WTC11 (cell line): ENCODE measurements around the gene SRPK3. TPM values are rescaled to one million over a fixed set of nuclear protein-coding genes. Genes with fewer than 3 reads are reported as not detected.

Experiments used
- ATAC-seq: fragments of 200-7000 bp; cut with Tn5 transposase; 2 replicates; pipeline ENCODE4 v1.10.0; 2021; ENCODE audit warnings: mild to moderate bottlenecking, moderate library complexity
- CTCF ChIA-PET: fragments of 300-600 bp; sonication (Branson Sonifier 250); formaldehyde crosslinking; loops from one replicate; lab custom pipeline; 2021; ENCODE audit warnings: antibody characterized with exemption; lab: Charles Lee
- POLR2A ChIA-PET: fragments of 350-600 bp; sonication (Branson Sonifier 250); formaldehyde crosslinking; loops from one replicate; lab custom pipeline; 2021; ENCODE audit warnings: antibody characterized with exemption; lab: Charles Lee
- DNase-seq: peaks from one replicate; pipeline ENCODE4 v3.0.0; 2021; ENCODE audit warnings: low spot score
- H3K27ac Mint-ChIP-seq: 2 replicates; pipeline ENCODE4 v1.8.0; 2021; ENCODE audit warnings: mixed read lengths
- H3K27me3 Mint-ChIP-seq: 2 replicates; pipeline ENCODE4 v1.8.0; 2021; ENCODE audit warnings: low read depth, mild to moderate bottlenecking, moderate library complexity, mixed read lengths
- H3K36me3 Mint-ChIP-seq: 2 replicates; pipeline ENCODE4 v1.8.0; 2021; ENCODE audit warnings: mixed read lengths
- H3K4me1 Mint-ChIP-seq: 2 replicates; pipeline ENCODE4 v1.8.0; 2022; ENCODE audit warnings: mixed read lengths
- H3K4me3 Mint-ChIP-seq: 2 replicates; pipeline ENCODE4 v1.8.0; 2021; ENCODE audit warnings: mild to moderate bottlenecking, moderate library complexity, mixed read lengths
- H3K9me3 Mint-ChIP-seq: 2 replicates; pipeline ENCODE4 v1.8.0; 2021; ENCODE audit warnings: mixed read lengths
- GRHL2 ChIP-seq: fragments of 250-450 bp; sonication (Bioruptor Pico); IDR thresholded peaks from 2 replicates; pipeline ENCODE4 v1.8.0; 2022; ENCODE audit warnings: mild to moderate bottlenecking, moderate library complexity; ENCODE audit not compliant: insufficient replicate concordance, severe bottlenecking
- NR3C1 ChIP-seq: sonication (generic); formaldehyde crosslinking; conservative IDR thresholded peaks from 2 replicates; pipeline ENCODE4 v1.8.1; 2023; ENCODE audit warnings: low read depth, mild to moderate bottlenecking, missing genetic modification reagents
- SMAD3 ChIP-seq: sonication (generic); formaldehyde crosslinking; IDR thresholded peaks from 2 replicates; pipeline ENCODE4 v1.8.0; 2022; ENCODE audit warnings: missing genetic modification reagents, mild to moderate bottlenecking, borderline replicate concordance
- SMAD4 ChIP-seq: sonication (generic); formaldehyde crosslinking; IDR thresholded peaks from 2 replicates; pipeline ENCODE4 v1.8.0; 2022; ENCODE audit warnings: mild to moderate bottlenecking, missing genetic modification reagents
- ZNF263 ChIP-seq: sonication (generic); formaldehyde crosslinking; IDR thresholded peaks from 2 replicates; pipeline ENCODE4 v1.8.1; 2022; ENCODE audit warnings: low read depth, mild to moderate bottlenecking, moderate library complexity, missing genetic modification reagents
- total RNA-seq: library from RNA; stranded (reverse); gene quantifications from 3 replicates; pipeline ENCODE4 v1.2.3, GENCODE V29; 2021
- TF ChIP-seq, protein P1 (sequence below): fragments of 250-450 bp; sonication (Bioruptor Pico); IDR thresholded peaks from 2 replicates; pipeline ENCODE4 v1.9.0; 2021; ENCODE audit warnings: mild to moderate bottlenecking, borderline replicate concordance
- TF ChIP-seq, protein P2 (sequence below): sonication (generic); formaldehyde crosslinking; IDR thresholded peaks from 2 replicates; pipeline ENCODE4 v1.8.1; 2022; ENCODE audit warnings: low read depth, missing genetic modification reagents, borderline replicate concordance
- TF ChIP-seq, protein P3 (sequence below): sonication (generic); formaldehyde crosslinking; IDR thresholded peaks from 2 replicates; pipeline ENCODE4 v1.8.0; 2023; ENCODE audit warnings: mild to moderate bottlenecking, missing genetic modification reagents
- TF ChIP-seq, protein P4 (sequence below): sonication (generic); formaldehyde crosslinking; IDR thresholded peaks from 2 replicates; pipeline ENCODE4 v1.8.0; 2022; ENCODE audit warnings: mild to moderate bottlenecking, missing genetic modification reagents
- TF ChIP-seq, protein P5 (sequence below): sonication (generic); formaldehyde crosslinking; IDR thresholded peaks from 2 replicates; pipeline ENCODE4 v1.8.0; 2023; ENCODE audit warnings: missing genetic modification reagents, mild to moderate bottlenecking, borderline replicate concordance
- TF ChIP-seq, protein P6 (sequence below): sonication (generic); formaldehyde crosslinking; IDR thresholded peaks from 2 replicates; pipeline ENCODE4 v1.8.0; 2022; ENCODE audit warnings: mild to moderate bottlenecking, missing genetic modification reagents
- TF ChIP-seq, protein P7 (sequence below): fragments of 250-450 bp; sonication (Bioruptor Pico); IDR thresholded peaks from 2 replicates; pipeline ENCODE4 v1.9.0; 2021; ENCODE audit warnings: mild to moderate bottlenecking

The SRPK3 gene
- total RNA-seq, 1 experiment from 2014 or later: not detected

DNA sequence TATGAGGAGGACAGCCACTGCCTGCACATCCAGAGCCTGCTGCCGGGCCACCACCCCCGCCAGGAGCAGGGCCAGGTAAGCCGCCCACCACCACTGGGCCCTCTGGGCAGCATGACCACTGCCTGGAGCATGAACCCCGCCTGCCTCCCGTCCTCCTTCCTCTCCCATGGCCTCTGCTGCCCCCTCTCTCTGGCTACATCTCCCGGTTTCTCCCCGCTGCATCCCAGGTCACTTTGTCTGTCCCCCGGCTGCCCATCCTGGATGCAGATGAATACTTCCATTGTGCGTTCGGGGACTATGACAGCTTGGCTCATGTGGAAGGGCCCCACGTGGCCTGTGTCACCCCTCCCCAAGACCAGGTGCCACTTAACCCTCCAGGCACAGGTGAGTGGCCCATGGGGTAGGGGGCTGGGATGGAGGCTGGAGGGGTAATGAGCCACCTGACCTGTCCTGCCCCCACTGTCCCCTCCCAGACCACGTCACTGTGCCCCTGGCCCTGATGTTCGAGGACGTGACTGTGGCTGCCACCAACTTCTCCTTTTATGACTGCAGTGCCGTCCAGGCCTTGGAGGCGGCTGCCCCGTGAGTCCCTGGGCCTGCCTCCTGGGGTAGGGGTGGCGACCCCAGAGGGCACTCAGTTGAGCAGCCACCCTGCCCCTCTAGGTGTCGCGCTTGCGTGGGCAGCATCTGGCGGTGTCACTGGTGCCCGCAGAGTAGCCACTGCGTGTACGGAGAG lies 10.8 kb upstream of the SRPK3 start (continued):
- TF ChIP-seq, protein P1, sequence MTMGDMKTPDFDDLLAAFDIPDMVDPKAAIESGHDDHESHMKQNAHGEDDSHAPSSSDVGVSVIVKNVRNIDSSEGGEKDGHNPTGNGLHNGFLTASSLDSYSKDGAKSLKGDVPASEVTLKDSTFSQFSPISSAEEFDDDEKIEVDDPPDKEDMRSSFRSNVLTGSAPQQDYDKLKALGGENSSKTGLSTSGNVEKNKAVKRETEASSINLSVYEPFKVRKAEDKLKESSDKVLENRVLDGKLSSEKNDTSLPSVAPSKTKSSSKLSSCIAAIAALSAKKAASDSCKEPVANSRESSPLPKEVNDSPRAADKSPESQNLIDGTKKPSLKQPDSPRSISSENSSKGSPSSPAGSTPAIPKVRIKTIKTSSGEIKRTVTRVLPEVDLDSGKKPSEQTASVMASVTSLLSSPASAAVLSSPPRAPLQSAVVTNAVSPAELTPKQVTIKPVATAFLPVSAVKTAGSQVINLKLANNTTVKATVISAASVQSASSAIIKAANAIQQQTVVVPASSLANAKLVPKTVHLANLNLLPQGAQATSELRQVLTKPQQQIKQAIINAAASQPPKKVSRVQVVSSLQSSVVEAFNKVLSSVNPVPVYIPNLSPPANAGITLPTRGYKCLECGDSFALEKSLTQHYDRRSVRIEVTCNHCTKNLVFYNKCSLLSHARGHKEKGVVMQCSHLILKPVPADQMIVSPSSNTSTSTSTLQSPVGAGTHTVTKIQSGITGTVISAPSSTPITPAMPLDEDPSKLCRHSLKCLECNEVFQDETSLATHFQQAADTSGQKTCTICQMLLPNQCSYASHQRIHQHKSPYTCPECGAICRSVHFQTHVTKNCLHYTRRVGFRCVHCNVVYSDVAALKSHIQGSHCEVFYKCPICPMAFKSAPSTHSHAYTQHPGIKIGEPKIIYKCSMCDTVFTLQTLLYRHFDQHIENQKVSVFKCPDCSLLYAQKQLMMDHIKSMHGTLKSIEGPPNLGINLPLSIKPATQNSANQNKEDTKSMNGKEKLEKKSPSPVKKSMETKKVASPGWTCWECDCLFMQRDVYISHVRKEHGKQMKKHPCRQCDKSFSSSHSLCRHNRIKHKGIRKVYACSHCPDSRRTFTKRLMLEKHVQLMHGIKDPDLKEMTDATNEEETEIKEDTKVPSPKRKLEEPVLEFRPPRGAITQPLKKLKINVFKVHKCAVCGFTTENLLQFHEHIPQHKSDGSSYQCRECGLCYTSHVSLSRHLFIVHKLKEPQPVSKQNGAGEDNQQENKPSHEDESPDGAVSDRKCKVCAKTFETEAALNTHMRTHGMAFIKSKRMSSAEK: no peak
- TF ChIP-seq SMAD3 (CRISPR knock-in tag): no peak
- no peak for TF ChIP-seq ZNF263
- TF ChIP-seq SMAD4: no peak
- TF ChIP-seq NR3C1 (CRISPR knock-in tag): no peak
- TF ChIP-seq, protein P2, sequence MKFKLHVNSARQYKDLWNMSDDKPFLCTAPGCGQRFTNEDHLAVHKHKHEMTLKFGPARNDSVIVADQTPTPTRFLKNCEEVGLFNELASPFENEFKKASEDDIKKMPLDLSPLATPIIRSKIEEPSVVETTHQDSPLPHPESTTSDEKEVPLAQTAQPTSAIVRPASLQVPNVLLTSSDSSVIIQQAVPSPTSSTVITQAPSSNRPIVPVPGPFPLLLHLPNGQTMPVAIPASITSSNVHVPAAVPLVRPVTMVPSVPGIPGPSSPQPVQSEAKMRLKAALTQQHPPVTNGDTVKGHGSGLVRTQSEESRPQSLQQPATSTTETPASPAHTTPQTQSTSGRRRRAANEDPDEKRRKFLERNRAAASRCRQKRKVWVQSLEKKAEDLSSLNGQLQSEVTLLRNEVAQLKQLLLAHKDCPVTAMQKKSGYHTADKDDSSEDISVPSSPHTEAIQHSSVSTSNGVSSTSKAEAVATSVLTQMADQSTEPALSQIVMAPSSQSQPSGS (CRISPR knock-in tag): no peak

DNA sequence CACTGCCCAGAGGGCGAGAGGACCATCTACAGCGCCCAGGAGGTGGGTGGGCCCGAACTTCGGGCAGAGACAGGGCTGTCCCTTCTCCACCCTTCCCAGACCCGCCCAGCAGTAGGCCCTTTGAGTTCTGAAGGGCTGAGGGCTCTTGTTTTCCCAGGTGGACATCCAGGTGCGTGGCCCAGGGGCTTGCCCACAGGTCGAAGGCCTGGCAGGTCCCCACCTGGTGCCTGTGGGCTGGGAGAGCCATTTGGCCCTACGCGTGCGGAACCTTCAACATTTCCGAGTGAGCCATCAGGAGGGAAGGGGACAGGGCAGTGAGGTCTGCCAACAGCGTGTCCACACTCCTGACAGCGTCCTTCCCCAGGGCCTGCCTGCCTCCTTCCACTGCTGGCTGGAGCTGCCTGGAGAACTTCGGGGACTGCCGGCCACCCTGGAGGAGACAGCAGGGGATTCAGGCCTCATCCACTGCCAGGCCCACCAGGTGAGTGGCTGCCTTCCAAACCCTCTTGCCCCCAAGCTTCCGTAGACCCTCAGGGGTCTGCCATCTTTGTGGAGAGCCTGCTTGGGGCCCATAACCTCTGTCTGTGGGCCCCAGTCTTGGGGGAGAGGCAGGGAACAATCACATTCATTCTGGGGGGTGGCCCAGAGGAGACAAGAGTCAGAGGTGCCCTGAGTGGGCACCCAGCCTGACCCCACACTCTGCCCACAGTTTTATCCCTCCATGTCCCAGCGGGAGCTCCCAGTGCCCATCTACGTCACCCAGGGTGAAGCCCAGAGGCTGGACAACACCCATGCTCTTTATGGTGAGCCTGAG lies 10.0 kb upstream of the SRPK3 start:
- ChIA-PET POLR2A (no interaction called here), CTCF (no interaction called here)
- no peak for ATAC-seq
- Mint-ChIP-seq H3K27ac (no peak overlapping the region), H3K27me3 (no peaks in the 10 kb centered on the region), H3K4me3 (no peak overlapping the region), H3K36me3 (no peaks in the 10 kb centered on the region), H3K4me1 (peaks cover 3% of the 10 kb centered on the region; the same call in 1 of the 2 replicates), H3K9me3 (no peaks in the 10 kb centered on the region)
- DNase-seq: no peak
- TF ChIP-seq, protein P3, sequence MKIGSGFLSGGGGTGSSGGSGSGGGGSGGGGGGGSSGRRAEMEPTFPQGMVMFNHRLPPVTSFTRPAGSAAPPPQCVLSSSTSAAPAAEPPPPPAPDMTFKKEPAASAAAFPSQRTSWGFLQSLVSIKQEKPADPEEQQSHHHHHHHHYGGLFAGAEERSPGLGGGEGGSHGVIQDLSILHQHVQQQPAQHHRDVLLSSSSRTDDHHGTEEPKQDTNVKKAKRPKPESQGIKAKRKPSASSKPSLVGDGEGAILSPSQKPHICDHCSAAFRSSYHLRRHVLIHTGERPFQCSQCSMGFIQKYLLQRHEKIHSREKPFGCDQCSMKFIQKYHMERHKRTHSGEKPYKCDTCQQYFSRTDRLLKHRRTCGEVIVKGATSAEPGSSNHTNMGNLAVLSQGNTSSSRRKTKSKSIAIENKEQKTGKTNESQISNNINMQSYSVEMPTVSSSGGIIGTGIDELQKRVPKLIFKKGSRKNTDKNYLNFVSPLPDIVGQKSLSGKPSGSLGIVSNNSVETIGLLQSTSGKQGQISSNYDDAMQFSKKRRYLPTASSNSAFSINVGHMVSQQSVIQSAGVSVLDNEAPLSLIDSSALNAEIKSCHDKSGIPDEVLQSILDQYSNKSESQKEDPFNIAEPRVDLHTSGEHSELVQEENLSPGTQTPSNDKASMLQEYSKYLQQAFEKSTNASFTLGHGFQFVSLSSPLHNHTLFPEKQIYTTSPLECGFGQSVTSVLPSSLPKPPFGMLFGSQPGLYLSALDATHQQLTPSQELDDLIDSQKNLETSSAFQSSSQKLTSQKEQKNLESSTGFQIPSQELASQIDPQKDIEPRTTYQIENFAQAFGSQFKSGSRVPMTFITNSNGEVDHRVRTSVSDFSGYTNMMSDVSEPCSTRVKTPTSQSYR (CRISPR knock-in tag): no peak
- TF ChIP-seq, protein P4, sequence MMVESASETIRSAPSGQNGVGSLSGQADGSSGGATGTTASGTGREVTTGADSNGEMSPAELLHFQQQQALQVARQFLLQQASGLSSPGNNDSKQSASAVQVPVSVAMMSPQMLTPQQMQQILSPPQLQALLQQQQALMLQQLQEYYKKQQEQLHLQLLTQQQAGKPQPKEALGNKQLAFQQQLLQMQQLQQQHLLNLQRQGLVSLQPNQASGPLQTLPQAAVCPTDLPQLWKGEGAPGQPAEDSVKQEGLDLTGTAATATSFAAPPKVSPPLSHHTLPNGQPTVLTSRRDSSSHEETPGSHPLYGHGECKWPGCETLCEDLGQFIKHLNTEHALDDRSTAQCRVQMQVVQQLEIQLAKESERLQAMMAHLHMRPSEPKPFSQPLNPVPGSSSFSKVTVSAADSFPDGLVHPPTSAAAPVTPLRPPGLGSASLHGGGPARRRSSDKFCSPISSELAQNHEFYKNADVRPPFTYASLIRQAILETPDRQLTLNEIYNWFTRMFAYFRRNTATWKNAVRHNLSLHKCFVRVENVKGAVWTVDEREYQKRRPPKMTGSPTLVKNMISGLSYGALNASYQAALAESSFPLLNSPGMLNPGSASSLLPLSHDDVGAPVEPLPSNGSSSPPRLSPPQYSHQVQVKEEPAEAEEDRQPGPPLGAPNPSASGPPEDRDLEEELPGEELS (CRISPR knock-in tag): no peak
- TF ChIP-seq, protein P5, sequence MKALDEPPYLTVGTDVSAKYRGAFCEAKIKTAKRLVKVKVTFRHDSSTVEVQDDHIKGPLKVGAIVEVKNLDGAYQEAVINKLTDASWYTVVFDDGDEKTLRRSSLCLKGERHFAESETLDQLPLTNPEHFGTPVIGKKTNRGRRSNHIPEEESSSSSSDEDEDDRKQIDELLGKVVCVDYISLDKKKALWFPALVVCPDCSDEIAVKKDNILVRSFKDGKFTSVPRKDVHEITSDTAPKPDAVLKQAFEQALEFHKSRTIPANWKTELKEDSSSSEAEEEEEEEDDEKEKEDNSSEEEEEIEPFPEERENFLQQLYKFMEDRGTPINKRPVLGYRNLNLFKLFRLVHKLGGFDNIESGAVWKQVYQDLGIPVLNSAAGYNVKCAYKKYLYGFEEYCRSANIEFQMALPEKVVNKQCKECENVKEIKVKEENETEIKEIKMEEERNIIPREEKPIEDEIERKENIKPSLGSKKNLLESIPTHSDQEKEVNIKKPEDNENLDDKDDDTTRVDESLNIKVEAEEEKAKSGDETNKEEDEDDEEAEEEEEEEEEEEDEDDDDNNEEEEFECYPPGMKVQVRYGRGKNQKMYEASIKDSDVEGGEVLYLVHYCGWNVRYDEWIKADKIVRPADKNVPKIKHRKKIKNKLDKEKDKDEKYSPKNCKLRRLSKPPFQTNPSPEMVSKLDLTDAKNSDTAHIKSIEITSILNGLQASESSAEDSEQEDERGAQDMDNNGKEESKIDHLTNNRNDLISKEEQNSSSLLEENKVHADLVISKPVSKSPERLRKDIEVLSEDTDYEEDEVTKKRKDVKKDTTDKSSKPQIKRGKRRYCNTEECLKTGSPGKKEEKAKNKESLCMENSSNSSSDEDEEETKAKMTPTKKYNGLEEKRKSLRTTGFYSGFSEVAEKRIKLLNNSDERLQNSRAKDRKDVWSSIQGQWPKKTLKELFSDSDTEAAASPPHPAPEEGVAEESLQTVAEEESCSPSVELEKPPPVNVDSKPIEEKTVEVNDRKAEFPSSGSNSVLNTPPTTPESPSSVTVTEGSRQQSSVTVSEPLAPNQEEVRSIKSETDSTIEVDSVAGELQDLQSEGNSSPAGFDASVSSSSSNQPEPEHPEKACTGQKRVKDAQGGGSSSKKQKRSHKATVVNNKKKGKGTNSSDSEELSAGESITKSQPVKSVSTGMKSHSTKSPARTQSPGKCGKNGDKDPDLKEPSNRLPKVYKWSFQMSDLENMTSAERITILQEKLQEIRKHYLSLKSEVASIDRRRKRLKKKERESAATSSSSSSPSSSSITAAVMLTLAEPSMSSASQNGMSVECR: no peak
- TF ChIP-seq, protein P6, sequence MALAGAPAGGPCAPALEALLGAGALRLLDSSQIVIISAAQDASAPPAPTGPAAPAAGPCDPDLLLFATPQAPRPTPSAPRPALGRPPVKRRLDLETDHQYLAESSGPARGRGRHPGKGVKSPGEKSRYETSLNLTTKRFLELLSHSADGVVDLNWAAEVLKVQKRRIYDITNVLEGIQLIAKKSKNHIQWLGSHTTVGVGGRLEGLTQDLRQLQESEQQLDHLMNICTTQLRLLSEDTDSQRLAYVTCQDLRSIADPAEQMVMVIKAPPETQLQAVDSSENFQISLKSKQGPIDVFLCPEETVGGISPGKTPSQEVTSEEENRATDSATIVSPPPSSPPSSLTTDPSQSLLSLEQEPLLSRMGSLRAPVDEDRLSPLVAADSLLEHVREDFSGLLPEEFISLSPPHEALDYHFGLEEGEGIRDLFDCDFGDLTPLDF (CRISPR knock-in tag): no peak
- no peak for TF ChIP-seq GRHL2 (CRISPR knock-in tag)
- TF ChIP-seq, protein P7, sequence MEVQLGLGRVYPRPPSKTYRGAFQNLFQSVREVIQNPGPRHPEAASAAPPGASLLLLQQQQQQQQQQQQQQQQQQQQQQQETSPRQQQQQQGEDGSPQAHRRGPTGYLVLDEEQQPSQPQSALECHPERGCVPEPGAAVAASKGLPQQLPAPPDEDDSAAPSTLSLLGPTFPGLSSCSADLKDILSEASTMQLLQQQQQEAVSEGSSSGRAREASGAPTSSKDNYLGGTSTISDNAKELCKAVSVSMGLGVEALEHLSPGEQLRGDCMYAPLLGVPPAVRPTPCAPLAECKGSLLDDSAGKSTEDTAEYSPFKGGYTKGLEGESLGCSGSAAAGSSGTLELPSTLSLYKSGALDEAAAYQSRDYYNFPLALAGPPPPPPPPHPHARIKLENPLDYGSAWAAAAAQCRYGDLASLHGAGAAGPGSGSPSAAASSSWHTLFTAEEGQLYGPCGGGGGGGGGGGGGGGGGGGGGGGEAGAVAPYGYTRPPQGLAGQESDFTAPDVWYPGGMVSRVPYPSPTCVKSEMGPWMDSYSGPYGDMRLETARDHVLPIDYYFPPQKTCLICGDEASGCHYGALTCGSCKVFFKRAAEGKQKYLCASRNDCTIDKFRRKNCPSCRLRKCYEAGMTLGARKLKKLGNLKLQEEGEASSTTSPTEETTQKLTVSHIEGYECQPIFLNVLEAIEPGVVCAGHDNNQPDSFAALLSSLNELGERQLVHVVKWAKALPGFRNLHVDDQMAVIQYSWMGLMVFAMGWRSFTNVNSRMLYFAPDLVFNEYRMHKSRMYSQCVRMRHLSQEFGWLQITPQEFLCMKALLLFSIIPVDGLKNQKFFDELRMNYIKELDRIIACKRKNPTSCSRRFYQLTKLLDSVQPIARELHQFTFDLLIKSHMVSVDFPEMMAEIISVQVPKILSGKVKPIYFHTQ (CRISPR knock-in tag): no peak
